ENCODE results near the gene CYFIP1.

Gene CYFIP1

DNA sequence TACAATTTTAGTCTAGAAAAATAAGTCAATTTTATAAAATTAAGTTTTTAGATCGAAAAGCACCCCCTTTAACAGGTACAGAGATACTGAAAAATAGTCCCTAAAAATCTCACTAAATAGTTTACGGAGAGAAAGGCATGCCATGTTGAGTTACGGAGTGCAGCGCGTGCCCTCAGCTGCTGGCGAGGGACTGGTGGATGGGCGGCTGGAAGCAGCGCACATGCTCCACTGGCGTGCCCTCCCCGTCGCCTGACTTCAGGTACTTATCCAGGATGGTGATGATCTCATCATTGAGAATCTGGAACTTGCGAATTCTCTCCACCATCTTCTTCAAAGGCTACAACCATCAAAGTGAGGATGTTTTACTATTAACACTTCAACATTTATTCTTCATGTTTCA is 110.3 kb downstream of the CYFIP1 start:
- Histone ChIP-seq H3K36me3 (ENCODE audit: control insufficient read depth, insufficient read depth, low read length) (peaks cover 5% of the 10 kb centered on the region; the same call in 1 of the 2 replicates), H3K27me3 (ENCODE audit: control insufficient read depth, insufficient read depth, low read length) (no peaks in the 10 kb centered on the region), H3K9me3 (ENCODE audit: control insufficient read depth, insufficient read depth, low read length) (no peaks in the 10 kb centered on the region), H3K4me1 (ENCODE audit: control insufficient read depth, insufficient read depth, low read length) (peaks cover 5% of the 10 kb centered on the region; the same call in 1 of the 2 replicates), H3K4me3 (ENCODE audit: low read length) (no peak overlapping the region), H3K27ac (ENCODE audit: low read length) (no peak overlapping the region)
- WGBS (ENCODE audit: insufficient coverage, insufficient read length): no CpG with 5 or more reads among the region's 12 CpGs
- DNase-seq (ENCODE audit: low read depth, low spot score): no peak

GRCh38 chr15:22868928-22869327 is 111.2 kb downstream of the CYFIP1 start:
- Histone ChIP-seq H3K36me3 (ENCODE audit: control insufficient read depth, insufficient read depth, low read length) (peaks cover 5% of the 10 kb centered on the region; the same call in 1 of the 2 replicates), H3K27ac (ENCODE audit: low read length) (no peak overlapping the region), H3K27me3 (ENCODE audit: control insufficient read depth, insufficient read depth, low read length) (no peaks in the 10 kb centered on the region), H3K9me3 (ENCODE audit: control insufficient read depth, insufficient read depth, low read length) (no peaks in the 10 kb centered on the region), H3K4me3 (ENCODE audit: low read length) (no peak overlapping the region), H3K4me1 (ENCODE audit: control insufficient read depth, insufficient read depth, low read length) (peaks cover 5% of the 10 kb centered on the region; the same call in 1 of the 2 replicates)
- no peak for DNase-seq (ENCODE audit: low read depth, low spot score)
- no CpG with 5 or more reads among the region's 9 CpGs for WGBS (ENCODE audit: insufficient coverage, insufficient read length)

DNA sequence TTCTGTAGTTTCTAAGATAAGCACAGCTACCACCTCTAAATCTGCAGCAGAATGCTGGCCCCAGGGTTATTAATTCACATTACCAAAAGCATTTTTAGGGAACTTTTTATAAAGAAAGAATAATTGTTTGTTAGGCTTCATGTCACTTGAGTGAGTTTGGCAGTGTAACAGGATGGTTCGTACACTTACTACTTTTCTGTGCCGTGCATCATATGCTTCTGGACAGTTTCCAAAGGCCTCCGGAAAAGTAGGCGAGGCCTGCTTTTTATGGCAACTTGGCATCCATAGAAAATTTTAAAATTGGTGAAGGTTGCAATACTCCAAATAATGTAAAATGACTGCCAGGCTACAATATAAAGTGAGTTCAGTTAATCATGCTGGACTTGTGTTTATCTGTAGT is 111.7 kb downstream of the CYFIP1 start:
- H3K9me3 ChIP-seq (ENCODE audit: control insufficient read depth, insufficient read depth, low read length): no peaks in the 10 kb centered on the region
- H3K27ac ChIP-seq (ENCODE audit: low read length): no peak overlapping the region
- H3K27me3 ChIP-seq (ENCODE audit: control insufficient read depth, insufficient read depth, low read length): no peaks in the 10 kb centered on the region
- DNase-seq (ENCODE audit: low read depth, low spot score): no peak
- H3K4me3 ChIP-seq (ENCODE audit: low read length): no peak overlapping the region
- peaks cover 3% of the 10 kb centered on the region; the same call in 1 of the 2 replicates for H3K4me1 ChIP-seq (ENCODE audit: control insufficient read depth, insufficient read depth, low read length)
- peaks cover 5% of the 10 kb centered on the region; the same call in 1 of the 2 replicates for H3K36me3 ChIP-seq (ENCODE audit: control insufficient read depth, insufficient read depth, low read length)
- WGBS (ENCODE audit: insufficient coverage, insufficient read length): no CpG with 5 or more reads among the region's 4 CpGs

DNA sequence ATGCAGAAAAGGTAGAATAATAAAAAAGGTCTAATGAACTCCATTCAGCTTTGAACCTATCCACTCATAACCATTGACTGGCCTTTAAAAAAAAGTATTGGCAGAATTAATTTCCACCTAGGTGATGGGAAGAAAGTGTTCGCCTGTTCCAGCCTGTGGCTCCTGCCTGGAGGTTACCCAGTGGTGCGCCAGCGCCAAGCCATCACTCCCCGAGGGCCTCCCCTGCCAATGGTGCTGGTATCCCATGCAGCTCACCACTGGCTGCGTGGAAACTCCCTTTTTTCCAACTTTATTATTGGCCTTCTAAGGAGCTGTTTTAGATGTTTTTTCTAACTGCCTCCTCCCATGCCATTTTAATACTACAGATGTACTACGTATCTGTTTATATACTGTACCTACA is 112.3 kb downstream of the CYFIP1 start:
- Histone ChIP-seq H3K27me3 (ENCODE audit: control insufficient read depth, insufficient read depth, low read length) (no peaks in the 10 kb centered on the region), H3K4me3 (ENCODE audit: low read length) (no peak overlapping the region), H3K4me1 (ENCODE audit: control insufficient read depth, insufficient read depth, low read length) (no peaks in the 10 kb centered on the region), H3K9me3 (ENCODE audit: control insufficient read depth, insufficient read depth, low read length) (no peaks in the 10 kb centered on the region), H3K27ac (ENCODE audit: low read length) (no peak overlapping the region), H3K36me3 (ENCODE audit: control insufficient read depth, insufficient read depth, low read length) (peaks cover 5% of the 10 kb centered on the region; the same call in 1 of the 2 replicates)
- no CpG with 5 or more reads among the region's 6 CpGs for WGBS (ENCODE audit: insufficient coverage, insufficient read length)
- DNase-seq (ENCODE audit: low read depth, low spot score): no peak

DNA sequence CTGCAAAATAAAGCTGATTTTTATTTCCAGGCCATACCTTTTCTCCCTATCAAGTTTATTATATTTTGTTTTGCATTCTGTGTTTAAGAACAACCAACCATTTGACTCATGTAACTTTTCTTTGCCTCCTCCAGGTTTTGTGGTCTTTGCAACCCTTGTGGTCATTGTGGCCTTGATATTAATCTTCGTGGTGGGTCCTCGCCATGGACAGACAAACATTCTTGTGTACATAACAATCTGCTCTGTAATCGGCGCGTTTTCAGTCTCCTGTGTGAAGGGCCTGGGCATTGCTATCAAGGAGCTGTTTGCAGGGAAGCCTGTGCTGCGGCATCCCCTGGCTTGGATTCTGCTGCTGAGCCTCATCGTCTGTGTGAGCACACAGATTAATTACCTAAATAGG is 114.1 kb downstream of the CYFIP1 start:
- Histone ChIP-seq H3K4me1 (ENCODE audit: control insufficient read depth, insufficient read depth, low read length) (no peaks in the 10 kb centered on the region), H3K4me3 (ENCODE audit: low read length) (no peak overlapping the region), H3K9me3 (ENCODE audit: control insufficient read depth, insufficient read depth, low read length) (no peaks in the 10 kb centered on the region), H3K27me3 (ENCODE audit: control insufficient read depth, insufficient read depth, low read length) (no peaks in the 10 kb centered on the region), H3K27ac (ENCODE audit: low read length) (no peak overlapping the region), H3K36me3 (ENCODE audit: control insufficient read depth, insufficient read depth, low read length) (peaks cover 5% of the 10 kb centered on the region; the same call in 1 of the 2 replicates)
- no peak for DNase-seq (ENCODE audit: low read depth, low spot score)
- WGBS (ENCODE audit: insufficient coverage, insufficient read length): no CpG with 5 or more reads among the region's 7 CpGs

DNA sequence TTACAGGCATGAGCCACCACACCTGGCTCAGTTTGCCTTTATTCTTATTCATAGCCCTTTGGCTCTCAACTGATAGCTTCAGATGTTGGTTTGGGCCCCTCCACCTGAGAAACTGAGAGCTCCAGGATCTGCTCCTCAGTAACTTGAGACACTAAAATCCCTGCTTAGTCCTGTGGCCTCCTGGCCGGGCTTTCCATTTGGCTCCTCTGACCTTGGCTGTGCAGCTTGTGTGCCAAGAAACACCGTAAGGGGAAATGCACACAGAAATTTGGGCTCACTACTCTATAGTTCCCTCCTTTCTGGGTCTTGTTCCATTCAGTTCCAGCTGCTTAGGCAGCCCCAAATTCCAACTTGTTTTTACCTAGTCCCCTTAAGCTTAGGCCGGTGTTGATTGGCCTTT is 116.8 kb downstream of the CYFIP1 start:
- Histone ChIP-seq H3K36me3 (ENCODE audit: control insufficient read depth, insufficient read depth, low read length) (peaks cover 2% of the 10 kb centered on the region; the same call in 1 of the 2 replicates), H3K9me3 (ENCODE audit: control insufficient read depth, insufficient read depth, low read length) (no peaks in the 10 kb centered on the region), H3K4me1 (ENCODE audit: control insufficient read depth, insufficient read depth, low read length) (no peaks in the 10 kb centered on the region), H3K27ac (ENCODE audit: low read length) (no peak overlapping the region), H3K4me3 (ENCODE audit: low read length) (no peak overlapping the region), H3K27me3 (ENCODE audit: control insufficient read depth, insufficient read depth, low read length) (no peaks in the 10 kb centered on the region)
- WGBS (ENCODE audit: insufficient coverage, insufficient read length): no CpG with 5 or more reads among the region's 3 CpGs
- DNase-seq (ENCODE audit: low read depth, low spot score): no peak

DNA sequence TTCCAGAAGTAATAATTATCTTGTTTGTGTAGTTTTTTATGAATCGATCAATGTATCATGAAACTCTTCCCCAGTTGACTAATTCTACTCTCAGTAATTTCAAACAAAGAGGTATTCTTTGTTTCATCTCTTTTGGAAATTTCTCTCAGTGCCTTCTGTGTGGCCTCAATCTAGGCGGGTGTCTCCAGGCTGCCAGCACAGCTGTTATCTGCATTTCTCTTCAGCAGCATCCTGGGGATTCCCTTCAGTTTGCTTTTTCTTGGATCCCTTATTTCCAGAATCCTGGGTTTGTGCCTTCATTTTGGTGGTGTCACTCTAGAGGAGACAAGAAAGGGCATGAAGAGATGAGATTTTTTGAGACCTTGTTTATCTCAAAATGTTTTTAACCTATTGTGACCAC is 119.0 kb downstream of the CYFIP1 start:
- Histone ChIP-seq H3K27me3 (ENCODE audit: control insufficient read depth, insufficient read depth, low read length) (no peaks in the 10 kb centered on the region), H3K27ac (ENCODE audit: low read length) (no peak overlapping the region), H3K4me1 (ENCODE audit: control insufficient read depth, insufficient read depth, low read length) (no peaks in the 10 kb centered on the region), H3K36me3 (ENCODE audit: control insufficient read depth, insufficient read depth, low read length) (peaks cover 2% of the 10 kb centered on the region; the same call in 1 of the 2 replicates), H3K4me3 (ENCODE audit: low read length) (no peak overlapping the region), H3K9me3 (ENCODE audit: control insufficient read depth, insufficient read depth, low read length) (no peaks in the 10 kb centered on the region)
- no CpG with 5 or more reads among the region's 2 CpGs for WGBS (ENCODE audit: insufficient coverage, insufficient read length)
- DNase-seq (ENCODE audit: low read depth, low spot score): no peak

DNA sequence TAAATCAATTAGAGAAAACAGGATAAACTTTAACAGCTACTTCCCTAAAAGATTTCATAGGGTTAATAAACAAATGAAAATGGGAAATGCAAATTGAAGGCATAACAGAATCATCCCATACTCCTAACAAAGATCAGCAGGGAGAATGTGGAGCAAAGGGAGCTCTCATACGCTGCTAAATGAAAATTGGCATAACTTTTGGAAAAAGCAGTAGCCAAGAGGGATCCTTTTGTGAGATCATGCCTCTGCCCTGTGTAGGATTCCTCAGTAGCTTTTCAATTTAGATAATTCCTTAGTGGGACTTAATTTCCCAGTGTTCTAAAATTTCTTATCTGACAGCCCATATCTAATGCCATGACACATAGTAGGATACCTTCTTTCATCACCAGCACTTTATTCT is 123.5 kb downstream of the CYFIP1 start:
- no peaks in the 10 kb centered on the region for H3K4me1 ChIP-seq (ENCODE audit: control insufficient read depth, insufficient read depth, low read length)

GRCh38 chr15:22855791-22856190 is 124.4 kb downstream of the CYFIP1 start:
- no peaks in the 10 kb centered on the region for H3K27me3 ChIP-seq (ENCODE audit: control insufficient read depth, insufficient read depth, low read length)
- H3K4me1 ChIP-seq (ENCODE audit: control insufficient read depth, insufficient read depth, low read length): no peaks in the 10 kb centered on the region
- H3K27ac ChIP-seq (ENCODE audit: low read length): no peak overlapping the region
- no CpG with 5 or more reads among the region's 4 CpGs for WGBS (ENCODE audit: insufficient coverage, insufficient read length)
- no peaks in the 10 kb centered on the region for H3K9me3 ChIP-seq (ENCODE audit: control insufficient read depth, insufficient read depth, low read length)
- no peak overlapping the region for H3K4me3 ChIP-seq (ENCODE audit: low read length)
- DNase-seq (ENCODE audit: low read depth, low spot score): no peak
- 0 out of 2 replicates have a peak, but pooled peaks cover 3% of the 10 kb centered on the region for H3K36me3 ChIP-seq (ENCODE audit: control insufficient read depth, insufficient read depth, low read length)

More for the DNA sequence above, 123.5 kb downstream of the CYFIP1 start:
- WGBS (ENCODE audit: insufficient coverage, insufficient read length): no CpG with 5 or more reads among the region's 1 CpG
- Histone ChIP-seq H3K4me3 (ENCODE audit: low read length) (no peak overlapping the region), H3K9me3 (ENCODE audit: control insufficient read depth, insufficient read depth, low read length) (no peaks in the 10 kb centered on the region), H3K36me3 (ENCODE audit: control insufficient read depth, insufficient read depth, low read length) (0 out of 2 replicates have a peak, but pooled peaks cover 3% of the 10 kb centered on the region), H3K27ac (ENCODE audit: low read length) (no peak overlapping the region), H3K27me3 (ENCODE audit: control insufficient read depth, insufficient read depth, low read length) (no peaks in the 10 kb centered on the region)
- no peak for DNase-seq (ENCODE audit: low read depth, low spot score)

- H3K9me3 ChIP-seq (ENCODE audit: control insufficient read depth, insufficient read depth, low read length): no peaks in the 10 kb centered on the region
- no peaks in the 10 kb centered on the region for H3K27me3 ChIP-seq (ENCODE audit: control insufficient read depth, insufficient read depth, low read length)
- DNase-seq (ENCODE audit: low read depth, low spot score): no peak
- WGBS (ENCODE audit: insufficient coverage, insufficient read length): no CpG with 5 or more reads among the region's 4 CpGs
- 0 out of 2 replicates have a peak, but pooled peaks cover 3% of the 10 kb centered on the region for H3K36me3 ChIP-seq (ENCODE audit: control insufficient read depth, insufficient read depth, low read length)
- H3K4me3 ChIP-seq (ENCODE audit: low read length): no peak overlapping the region
- no peak overlapping the region for H3K27ac ChIP-seq (ENCODE audit: low read length)
- H3K4me1 ChIP-seq (ENCODE audit: control insufficient read depth, insufficient read depth, low read length): no peaks in the 10 kb centered on the region
Measured at GRCh38 chr15:22851513-22851912, 128.7 kb downstream of the CYFIP1 start.

- no peak overlapping the region for H3K4me3 ChIP-seq (ENCODE audit: low read length)
- no CpG with 5 or more reads among the region's 3 CpGs for WGBS (ENCODE audit: insufficient coverage, insufficient read length)
- no peaks in the 10 kb centered on the region for H3K36me3 ChIP-seq (ENCODE audit: control insufficient read depth, insufficient read depth, low read length)
- no peaks in the 10 kb centered on the region for H3K9me3 ChIP-seq (ENCODE audit: control insufficient read depth, insufficient read depth, low read length)
- no peaks in the 10 kb centered on the region for H3K27me3 ChIP-seq (ENCODE audit: control insufficient read depth, insufficient read depth, low read length)
- DNase-seq (ENCODE audit: low read depth, low spot score): no peak
- no peaks in the 10 kb centered on the region for H3K4me1 ChIP-seq (ENCODE audit: control insufficient read depth, insufficient read depth, low read length)
- H3K27ac ChIP-seq (ENCODE audit: low read length): no peak overlapping the region
Measured at GRCh38 chr15:22850055-22850454, 130.1 kb downstream of the CYFIP1 start.
